Endothelial cell of umbilical vein (primary cell): ENCODE results near the gene PKD2L1. TPM values are rescaled to one million over a fixed set of nuclear protein-coding genes. Genes with fewer than 3 reads are reported as not detected.

Experiments
- BruUV-seq: library from RNA; stranded (reverse); fragments of 400-500 nt; replicated peaks from 2 replicates; lab custom pipeline; 2021; lab: Mats Ljungman, UMichigan
- CTCF ChIA-PET: fragments of 300-600, 350-600 bp; sonication (Branson Sonifier 250); formaldehyde crosslinking; loops from one replicate; lab custom pipeline; 2021; ENCODE audit warnings: antibody characterized with exemption, inconsistent platforms; lab: Charles Lee
- POLR2A ChIA-PET: fragments of 300-600, 350-600 bp; sonication (Branson Sonifier 250); formaldehyde crosslinking; loops from one replicate; lab custom pipeline; 2021; ENCODE audit warnings: antibody characterized with exemption, inconsistent platforms; lab: Charles Lee
- DNase-seq: peaks from one replicate; pipeline ENCODE4 v3.0.0-alpha.2; 2011; ENCODE audit warnings: low read depth, low spot score
- FAIRE-seq: peaks from 2 replicates; lab custom pipeline; 2011; peaks lifted over from hg19 to GRCh38; lab: Jason Lieb, UNC
- H2AFZ ChIP-seq: 2 replicates; pipeline ENCODE4 v1.6.0; 2012; ENCODE audit warnings: low read depth, low read length, control low read depth, inconsistent platforms
- H3K27ac ChIP-seq: 2 replicates; pipeline ENCODE4 v1.5.1; 2011; ENCODE audit warnings: low read depth, mild to moderate bottlenecking, control low read depth, low read length, moderate library complexity; ENCODE audit not compliant: insufficient read depth
- H3K27me3 ChIP-seq, 2 experiments: 2 replicates each; pipeline versions ENCODE4 v1.6.0 to v1.6.1; 2011; ENCODE audit warnings: low read length in 2 of 2, mixed read lengths in 1 of 2; ENCODE audit not compliant: control insufficient read depth in 2 of 2, insufficient read depth in 2 of 2
- H3K36me3 ChIP-seq, 2 experiments: 2 replicates in 1 of 2; 3 replicates in 1 of 2; pipeline ENCODE4 v1.5.1; 2011; ENCODE audit warnings: low read length in 2 of 2, mild to moderate bottlenecking in 1 of 2, moderate library complexity in 1 of 2; ENCODE audit not compliant: control insufficient read depth in 2 of 2, insufficient read depth in 2 of 2; ENCODE audit errors: extremely low read depth in 1 of 2
- H3K4me1 ChIP-seq: 3 replicates; pipeline ENCODE4 v1.5.1; 2011; ENCODE audit warnings: mild to moderate bottlenecking, low read length; ENCODE audit not compliant: control insufficient read depth, insufficient read depth; ENCODE audit errors: extremely low read depth
- H3K4me2 ChIP-seq: 2 replicates; pipeline ENCODE4 v1.6.1; 2011; ENCODE audit warnings: low read length, control low read depth, mixed read lengths; ENCODE audit not compliant: insufficient read depth
- H3K4me3 ChIP-seq, 3 experiments: fragments of 200-600 bp in 1 of 3; sonication (generic), shearing (Covaris generic) in 1 of 3; replicated peaks in 1 of 3; 2 replicates each; pipeline ENCODE4 v1.5.1; 2011 to 2016; ENCODE audit warnings: control low read depth in 3 of 3, low read length in 3 of 3, mild to moderate bottlenecking in 2 of 3, inconsistent platforms in 1 of 3, low read depth in 1 of 3, moderate library complexity in 1 of 3; ENCODE audit not compliant: insufficient read depth in 1 of 3
- H3K79me2 ChIP-seq: 2 replicates; pipeline ENCODE4 v1.6.0; 2012; ENCODE audit warnings: low read length, inconsistent platforms; ENCODE audit not compliant: control insufficient read depth, insufficient read depth
- H3K9ac ChIP-seq: replicated peaks from 2 replicates; pipeline ENCODE3; 2011; ENCODE audit warnings: low read length, control low read depth; ENCODE audit not compliant: insufficient read depth; ENCODE audit errors: extremely low read depth
- H3K9me1 ChIP-seq: replicated peaks from 3 replicates; pipeline ENCODE4 v1.6.0; 2011; ENCODE audit warnings: mild to moderate bottlenecking, low read length; ENCODE audit not compliant: control insufficient read depth, insufficient read depth; ENCODE audit errors: extremely low read depth
- H3K9me3 ChIP-seq: replicated peaks from 2 replicates; pipeline ENCODE4 v1.5.1; 2012; ENCODE audit warnings: low read length, inconsistent platforms; ENCODE audit not compliant: control insufficient read depth, insufficient read depth
- H4K20me1 ChIP-seq: replicated peaks from 2 replicates; pipeline ENCODE3; 2011; ENCODE audit warnings: mild to moderate bottlenecking, low read length; ENCODE audit not compliant: control insufficient read depth, insufficient read depth; ENCODE audit errors: extremely low read depth
- EZH2 ChIP-seq: IDR thresholded peaks from 2 replicates; pipeline ENCODE4 v1.6.1; 2012; ENCODE audit warnings: borderline replicate concordance, low read depth, mild to moderate bottlenecking, moderate library complexity, low read length, inconsistent platforms; ENCODE audit not compliant: severe bottlenecking
- FOS ChIP-seq: IDR thresholded peaks from 2 replicates; pipeline ENCODE4 v1.6.1; 2011; ENCODE audit warnings: mild to moderate bottlenecking, low read length, moderate library complexity, borderline replicate concordance; ENCODE audit not compliant: insufficient read depth
- GATA2 ChIP-seq: IDR thresholded peaks from 2 replicates; pipeline ENCODE4 v1.7.0; 2011; ENCODE audit warnings: low read depth, mild to moderate bottlenecking, moderate library complexity, mixed read lengths, low read length; ENCODE audit not compliant: insufficient read length, insufficient read depth
- JUN ChIP-seq: IDR thresholded peaks from 2 replicates; pipeline ENCODE4 v1.6.1; 2011; ENCODE audit warnings: borderline replicate concordance, low read depth; ENCODE audit not compliant: insufficient read length, insufficient read depth
- MAX ChIP-seq: IDR thresholded peaks from 2 replicates; pipeline ENCODE4 v1.6.1; 2011; ENCODE audit not compliant: insufficient read depth, insufficient read length
- MYC ChIP-seq: IDR thresholded peaks from one replicate; pipeline ENCODE4 v1.6.1; 2011; ENCODE audit warnings: mild to moderate bottlenecking, low read depth, low read length
- POLR2A ChIP-seq: IDR thresholded peaks from 2 replicates; pipeline ENCODE4 v1.6.1; 2012; ENCODE audit warnings: low read depth, mild to moderate bottlenecking, control low read depth, low read length
- POLR2AphosphoS5 ChIP-seq: IDR thresholded peaks from 2 replicates; pipeline ENCODE4 v1.6.1; 2012; ENCODE audit warnings: low read depth, mild to moderate bottlenecking, control low read depth, low read length, moderate library complexity; ENCODE audit not compliant: insufficient read depth
- dilution Hi-C: fragments of 300-500 bp; cut with MboI; formaldehyde crosslinking; loops from one replicate; pipeline ENCODE4 v1.15.0; 2019; ENCODE audit warnings: low sequenced_read_pairs; ENCODE audit not compliant: extremely low pct_ligation_motif_present
- intact Hi-C: fragments of 100-400 bp; cut with micrococcal nuclease; formaldehyde crosslinking; loops from one replicate; pipeline ENCODE4 v1.10.0; 2022
- polyA plus RNA-seq, 4 experiments: library from polyadenylated mRNA; depleted of rRNA in 3 of 4; stranded (reverse) in 3 of 4; unstranded in 1 of 4; fragments of >200 nt; gene quantifications; 2 replicates each; pipeline versions ENCODE4 v1.2.1 to v1.2.3, GENCODE V29; 2011 to 2012; ENCODE audit warnings: missing spikeins in 1 of 4
- small RNA-seq: library from RNA; depleted of rRNA; stranded (forward); fragments of <200 nt; gene quantifications from one replicate; pipeline ENCODE3, GENCODE V24; 2012; ENCODE audit warnings: low replicate concordance, low read depth; ENCODE audit not compliant: insufficient read depth, insufficient read length
- total RNA-seq: library from RNA; stranded (reverse); gene quantifications from 2 replicates; pipeline ENCODE4 v1.2.3, GENCODE V29; 2021
- TF ChIP-seq, protein P1 (sequence below), 2 donors: IDR thresholded peaks; 1 replicate in 1 of 2; 2 replicates in 1 of 2; pipeline ENCODE4 v1.5.1; 2011; ENCODE audit warnings: low read length in 2 of 2, mild to moderate bottlenecking in 2 of 2, moderate library complexity in 2 of 2, control low read depth in 1 of 2, inconsistent platforms in 1 of 2, low read depth in 1 of 2; ENCODE audit not compliant: insufficient read depth in 1 of 2; ENCODE audit errors: extremely low read depth in 1 of 2

Gene PKD2L1
- total and polyA plus RNA-seq, 2 donors (not counting 3 experiments of a cell fraction or from before 2014, with no cell fraction given) = not detected

DNA sequence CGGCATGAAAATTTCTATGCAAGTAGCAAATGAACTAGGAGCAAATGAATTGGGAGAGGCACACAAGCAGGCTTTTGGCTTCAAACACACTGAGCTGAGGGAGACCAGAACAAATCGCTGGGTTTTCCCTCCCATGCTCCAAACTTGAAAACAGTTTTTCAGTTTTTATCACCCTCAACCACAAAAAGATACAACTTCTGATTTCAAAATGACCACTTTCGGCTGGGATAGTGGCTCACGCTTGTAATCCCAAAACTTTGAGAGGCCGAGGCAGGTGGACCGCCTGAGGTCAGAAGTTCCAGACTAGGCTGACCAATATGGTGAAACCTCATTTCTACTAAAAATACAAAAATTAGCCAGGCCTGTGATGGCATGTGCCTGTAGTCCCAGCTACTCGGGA lies 91.6 kb downstream of the PKD2L1 start:
- H3K9ac ChIP-seq = no peak overlapping the region
- TF ChIP-seq MYC = no peak
- TF ChIP-seq POLR2A = no peak
- TF ChIP-seq, protein P1, sequence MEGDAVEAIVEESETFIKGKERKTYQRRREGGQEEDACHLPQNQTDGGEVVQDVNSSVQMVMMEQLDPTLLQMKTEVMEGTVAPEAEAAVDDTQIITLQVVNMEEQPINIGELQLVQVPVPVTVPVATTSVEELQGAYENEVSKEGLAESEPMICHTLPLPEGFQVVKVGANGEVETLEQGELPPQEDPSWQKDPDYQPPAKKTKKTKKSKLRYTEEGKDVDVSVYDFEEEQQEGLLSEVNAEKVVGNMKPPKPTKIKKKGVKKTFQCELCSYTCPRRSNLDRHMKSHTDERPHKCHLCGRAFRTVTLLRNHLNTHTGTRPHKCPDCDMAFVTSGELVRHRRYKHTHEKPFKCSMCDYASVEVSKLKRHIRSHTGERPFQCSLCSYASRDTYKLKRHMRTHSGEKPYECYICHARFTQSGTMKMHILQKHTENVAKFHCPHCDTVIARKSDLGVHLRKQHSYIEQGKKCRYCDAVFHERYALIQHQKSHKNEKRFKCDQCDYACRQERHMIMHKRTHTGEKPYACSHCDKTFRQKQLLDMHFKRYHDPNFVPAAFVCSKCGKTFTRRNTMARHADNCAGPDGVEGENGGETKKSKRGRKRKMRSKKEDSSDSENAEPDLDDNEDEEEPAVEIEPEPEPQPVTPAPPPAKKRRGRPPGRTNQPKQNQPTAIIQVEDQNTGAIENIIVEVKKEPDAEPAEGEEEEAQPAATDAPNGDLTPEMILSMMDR (IDR thresholded peaks at IDR 0.05; ENCODE audit: extremely low read depth in 1 of 2, insufficient read depth in 1 of 2, low read depth in 1 of 2, low read length in 2 of 2) = no peak
- no peak for TF ChIP-seq GATA2
- TF ChIP-seq FOS = no peak
- TF ChIP-seq EZH2 = no peak
- no peak for TF ChIP-seq JUN
- no peak for TF ChIP-seq MAX
- no peak for TF ChIP-seq POLR2AphosphoS5
- H3K27me3 ChIP-seq = no peaks in the 10 kb centered on the region
- H3K4me2 ChIP-seq = no peak overlapping the region
- no peak overlapping the region for H2AFZ ChIP-seq
- POLR2A ChIA-PET = no interaction called here
- no peaks in the 10 kb centered on the region for H3K9me1 ChIP-seq
- H3K79me2 ChIP-seq = no peaks in the 10 kb centered on the region
- DNase-seq (no peak), FAIRE-seq (no peak)
- no peaks in the 10 kb centered on the region for H4K20me1 ChIP-seq
- no peak overlapping the region for H3K27ac ChIP-seq
- H3K9me3 ChIP-seq = no peaks in the 10 kb centered on the region
- intact Hi-C loops = no loop called here
- CTCF ChIA-PET = no interaction called here
- no TSS peak for BruUV-seq
- no peaks in the 10 kb centered on the region for H3K4me1 ChIP-seq
- no peak overlapping the region for H3K4me3 ChIP-seq
- peaks cover 7 to 15% of the 10 kb centered on the region in 2 experiments for H3K36me3 ChIP-seq
- dilution Hi-C loops = no loop called here

Small RNA genes lying within 50 kb of the gene (small RNA-seq; reads per million reads assigned to genes)
- not detected for gene RNU6-422P

Other genes starting within 250 kb of the PKD2L1 start
- not detected in 2 replicates for gene CPN1, start 248.4 kb downstream of the PKD2L1 start, total RNA-seq
- gene CPN1, start 248.4 kb downstream of the PKD2L1 start, polyA plus RNA-seq = not detected in 2 replicates
- 51.0 and 51.9 TPM in 2 replicates for gene ERLIN1, start 144.2 kb downstream of the PKD2L1 start, total RNA-seq
- 25.0 and 30.7 TPM in 2 replicates for gene ERLIN1, start 144.2 kb downstream of the PKD2L1 start, polyA plus RNA-seq
- 20.4 and 20.9 TPM in 2 replicates for gene CHUK, start 100.6 kb downstream of the PKD2L1 start, total RNA-seq
- 5.1 and 7.3 TPM in 2 replicates for gene CHUK, start 100.6 kb downstream of the PKD2L1 start, polyA plus RNA-seq
- gene CWF19L1, start 62.6 kb downstream of the PKD2L1 start, total RNA-seq = 29.9 and 30.3 TPM in 2 replicates
- 11.1 and 11.5 TPM in 2 replicates for gene CWF19L1, start 62.6 kb downstream of the PKD2L1 start, polyA plus RNA-seq
- gene BLOC1S2, start 43.5 kb downstream of the PKD2L1 start, total RNA-seq = 45.9 and 54.0 TPM in 2 replicates
- 12.0 and 18.7 TPM in 2 replicates for gene BLOC1S2, start 43.5 kb downstream of the PKD2L1 start, polyA plus RNA-seq
- gene SCD, start 17.0 kb upstream of the PKD2L1 start, total RNA-seq = 396 and 426 TPM in 2 replicates
- 258 and 266 TPM in 2 replicates for gene SCD, start 17.0 kb upstream of the PKD2L1 start, polyA plus RNA-seq
- gene WNT8B, start 132.8 kb upstream of the PKD2L1 start, total RNA-seq = not detected in 2 replicates
- gene WNT8B, start 132.8 kb upstream of the PKD2L1 start, polyA plus RNA-seq = not detected in 2 replicates
- gene SEC31B, start 189.6 kb upstream of the PKD2L1 start, total RNA-seq = 11.1 and 12.5 TPM in 2 replicates
- gene SEC31B, start 189.6 kb upstream of the PKD2L1 start, polyA plus RNA-seq = 13.3 and 14.4 TPM in 2 replicates
- 193 and 202 TPM in 2 replicates for gene NDUFB8, start 199.6 kb upstream of the PKD2L1 start, total RNA-seq
- gene NDUFB8, start 199.6 kb upstream of the PKD2L1 start, polyA plus RNA-seq = 516 and 526 TPM in 2 replicates
- 33.8 and 34.0 TPM in 2 replicates for gene HIF1AN, start 205.7 kb upstream of the PKD2L1 start, total RNA-seq
- 7.3 and 7.6 TPM in 2 replicates for gene HIF1AN, start 205.7 kb upstream of the PKD2L1 start, polyA plus RNA-seq